B cell (primary cell): ENCODE data around the gene SH3RF3. TPM values are rescaled to one million over a fixed set of nuclear protein-coding genes. Genes with fewer than 3 reads are reported as not detected.

Experiments
- ATAC-seq: fragments of 200-7000 bp; cut with Tn5 transposase; one replicate; pipeline ENCODE4 v1.10.0; 2021; ENCODE audit warnings: low read depth, mild to moderate bottlenecking, moderate number of reproducible peaks, moderate library complexity
- CTCF ChIA-PET: fragments of 350-600 bp; sonication (Branson Sonifier 250); formaldehyde crosslinking; loops from one replicate; lab custom pipeline; 2021; ENCODE audit warnings: antibody characterized with exemption, inconsistent platforms; lab: Charles Lee
- POLR2A ChIA-PET: fragments of 350-600 bp; sonication (Branson Sonifier 250); formaldehyde crosslinking; loops from one replicate; lab custom pipeline; 2021; ENCODE audit warnings: antibody characterized with exemption; lab: Charles Lee
- DNase-seq: peaks from one replicate; pipeline ENCODE4 v3.0.0; 2013
- H2AFZ ChIP-seq: 2 replicates; pipeline ENCODE4 v1.6.1; 2012; ENCODE audit warnings: mild to moderate bottlenecking, low read depth, low read length; ENCODE audit not compliant: insufficient read depth, poor library complexity, severe bottlenecking
- H3K27ac ChIP-seq, 2 donors: 1 replicate in 1 of 2; 2 replicates in 1 of 2; pipeline ENCODE4 v1.5.1; 2012 to 2013; ENCODE audit warnings: low read length in 2 of 2, mild to moderate bottlenecking in 2 of 2, moderate library complexity in 1 of 2
- H3K27me3 ChIP-seq, 4 experiments: fragments of 200-600 bp in 1 of 4; sonication (generic) in 1 of 4; replicated peaks in 1 of 4; 1 replicate in 2 of 4; 2 replicates in 2 of 4; pipeline versions ENCODE4 v1.6.1 to v1.7.0; 2013 to 2016; ENCODE audit warnings: low read length in 3 of 4, mild to moderate bottlenecking in 2 of 4, mixed read lengths in 1 of 4, moderate library complexity in 1 of 4; ENCODE audit not compliant: insufficient read depth in 4 of 4, control insufficient read depth in 3 of 4; ENCODE audit errors: control extremely low read depth in 1 of 4
- H3K36me3 ChIP-seq, 2 experiments: replicated peaks in 1 of 2; 1 replicate in 1 of 2; 2 replicates in 1 of 2; pipeline versions ENCODE4 v1.6.1 to v1.7.1; 2013; ENCODE audit warnings: low read length in 1 of 2; ENCODE audit not compliant: insufficient read depth in 2 of 2, control insufficient read depth in 1 of 2; ENCODE audit errors: control extremely low read depth in 1 of 2, extremely low read depth in 1 of 2
- H3K4me1 ChIP-seq, 2 donors: fragments of 200-600 bp in 1 of 2; sonication (generic) in 1 of 2; 1 replicate in 1 of 2; 2 replicates in 1 of 2; pipeline versions ENCODE4 v1.5.1 to v1.6.1; 2013 to 2017; ENCODE audit warnings: low read length in 2 of 2; ENCODE audit not compliant: control insufficient read depth in 2 of 2, insufficient read depth in 2 of 2
- H3K4me2 ChIP-seq: replicated peaks from 2 replicates; pipeline ENCODE3; 2012; ENCODE audit warnings: mild to moderate bottlenecking, low read depth, low read length; ENCODE audit not compliant: poor library complexity, severe bottlenecking
- H3K4me3 ChIP-seq, 5 experiments: fragments of 200-600 bp in 1 of 5; sonication (generic) in 1 of 5; 1 replicate in 3 of 5; 2 replicates in 2 of 5; pipeline versions ENCODE4 v1.5.1 to v1.7.0; 2011 to 2016; ENCODE audit warnings: low read length in 4 of 5, mild to moderate bottlenecking in 4 of 5, low read depth in 2 of 5, control low read depth in 1 of 5, moderate library complexity in 1 of 5; ENCODE audit not compliant: insufficient read depth in 1 of 5; ENCODE audit errors: control extremely low read depth in 1 of 5, extremely low read depth in 1 of 5
- H3K79me2 ChIP-seq: fragments of 200-600 bp; sonication (generic); one replicate; pipeline ENCODE4 v1.6.0; 2016; ENCODE audit warnings: low read length; ENCODE audit not compliant: control insufficient read depth, insufficient read depth
- H3K9ac ChIP-seq: fragments of 200-600 bp; sonication (generic); 2 replicates; pipeline ENCODE4 v1.6.1; 2017; ENCODE audit warnings: mild to moderate bottlenecking, low read length, moderate library complexity
- H3K9me3 ChIP-seq, 3 donors: one replicate each; pipeline versions ENCODE4 v1.6.1 to v1.7.1; 2013; ENCODE audit warnings: low read length in 2 of 3; ENCODE audit not compliant: control insufficient read depth in 2 of 3, insufficient read depth in 1 of 3; ENCODE audit errors: control extremely low read depth in 1 of 3
- H4K20me1 ChIP-seq: 2 replicates; pipeline ENCODE4 v1.6.0; 2012; ENCODE audit warnings: mild to moderate bottlenecking, low read length; ENCODE audit not compliant: insufficient read depth, control insufficient read depth, poor library complexity, severe bottlenecking
- H3K27ac Mint-ChIP-seq: one replicate; pipeline ENCODE4 v1.8.0; 2021; ENCODE audit warnings: mixed read lengths
- H3K27me3 Mint-ChIP-seq: one replicate; pipeline ENCODE4 v1.8.0; 2021; ENCODE audit warnings: mixed read lengths
- H3K4me1 Mint-ChIP-seq: one replicate; pipeline ENCODE4 v1.8.0; 2021; ENCODE audit warnings: mixed read lengths
- H3K4me3 Mint-ChIP-seq: one replicate; pipeline ENCODE4 v1.8.0; 2021; ENCODE audit warnings: mixed read lengths
- H3K9me3 Mint-ChIP-seq: one replicate; pipeline ENCODE4 v1.8.0; 2022; ENCODE audit warnings: mixed read lengths; ENCODE audit not compliant: insufficient read depth
- EZH2 ChIP-seq: IDR thresholded peaks from 2 replicates; pipeline ENCODE4 v1.6.1; 2012; ENCODE audit warnings: borderline replicate concordance, low read depth, mild to moderate bottlenecking, moderate library complexity, low read length; ENCODE audit not compliant: insufficient read depth, poor library complexity, severe bottlenecking
- WGBS: methylation state at CpG from one replicate; pipeline ENCODE4 v1.1.5; 2013; ENCODE audit warnings: missing lambda C conversion rate; ENCODE audit not compliant: insufficient coverage; 5-methylcytosine and 5-hydroxymethylcytosine counted together
- intact Hi-C: fragments of 100-400 bp; cut with micrococcal nuclease; formaldehyde crosslinking; loops from one replicate; pipeline ENCODE4 v1.10.0; 2022
- polyA plus RNA-seq: library from polyadenylated mRNA; depleted of rRNA; stranded (reverse); fragments of >200 nt; gene quantifications from 2 replicates; pipeline ENCODE4 v1.2.3, GENCODE V29; 2012
- total RNA-seq, 2 donors: library from RNA; stranded (reverse); fragments of 120-200 nt in 1 of 2; gene quantifications; 1 replicate in 1 of 2; 2 replicates in 1 of 2; pipeline versions ENCODE4 v1.2.3 to v1.2.4, GENCODE V29; 2013 to 2022
- TF ChIP-seq, protein P1 (sequence below): fragments of 200-600 bp; IDR thresholded peaks from one replicate; pipeline ENCODE4 v1.8.0; 2022; ENCODE audit warnings: antibody characterized with exemption, mild to moderate bottlenecking

Gene SH3RF3
- total and polyA plus RNA-seq, 2 donors (not counting 1 experiment from before 2014, with no cell fraction given) = 0.07 to 1.2 TPM

DNA sequence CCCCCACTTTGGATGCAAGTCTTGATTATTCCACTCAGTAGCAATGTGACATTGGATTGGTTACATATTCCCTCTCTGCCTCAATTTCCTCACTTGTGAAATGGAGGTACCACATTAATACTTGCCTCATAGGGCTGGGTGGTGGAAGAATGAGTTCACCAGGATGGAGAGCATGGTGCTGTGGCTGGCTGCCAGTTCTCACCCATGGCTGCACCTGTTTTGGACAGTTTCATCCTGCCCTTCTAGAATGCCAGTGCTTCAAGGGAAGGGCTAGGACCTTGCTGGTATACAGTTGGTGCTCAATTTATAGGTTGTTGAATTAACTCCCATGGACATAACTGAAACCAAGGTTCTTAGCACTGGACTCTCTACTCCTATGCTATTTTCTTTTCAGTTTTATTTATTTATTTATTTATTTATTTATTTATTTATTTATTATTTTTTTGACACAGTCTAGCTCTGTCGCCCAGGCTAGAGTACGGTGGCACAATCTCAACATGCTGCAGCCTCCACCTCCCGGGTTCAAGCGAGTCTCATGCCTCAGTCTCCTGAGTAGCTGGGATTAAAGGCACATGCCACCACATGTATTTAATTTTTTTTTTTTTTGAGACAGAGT, 5.3 kb upstream of the SH3RF3 start:
- intact Hi-C loops = no loop called here

DNA sequence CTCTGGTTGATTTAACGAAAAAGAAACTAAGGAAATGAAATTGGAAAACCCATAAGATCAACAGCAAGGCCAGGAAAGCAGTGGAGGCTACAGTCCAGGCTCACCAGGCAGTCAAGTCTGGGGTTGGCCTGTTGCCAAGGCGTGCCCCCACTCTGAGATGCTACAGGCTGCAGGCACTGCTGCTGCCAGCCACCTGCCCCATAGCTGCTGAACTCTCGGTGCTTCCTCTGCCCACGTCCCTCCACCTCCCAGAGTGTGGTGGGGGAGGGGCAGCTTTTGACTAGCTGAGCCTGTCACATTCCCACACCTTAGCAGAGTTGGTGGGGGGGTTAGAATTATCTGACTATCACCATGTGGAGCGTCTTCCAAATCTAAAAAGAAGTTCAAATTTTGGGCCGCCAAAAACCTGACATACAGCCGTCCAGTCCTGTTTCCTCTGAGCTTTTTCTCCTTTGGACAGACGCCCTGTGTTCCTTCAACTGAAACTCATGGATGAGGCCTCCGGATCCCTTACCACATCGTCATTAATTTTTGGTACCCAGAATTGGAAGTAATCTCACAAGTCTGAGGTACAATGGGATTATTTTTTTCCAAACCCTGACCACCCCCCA, 3.9 kb upstream of the SH3RF3 start:
- H4K20me1 ChIP-seq = no peaks in the 10 kb centered on the region
- no peaks in the 10 kb centered on the region for H3K36me3 ChIP-seq
- Mint-ChIP-seq H3K27me3 (peaks cover 40% of the 10 kb centered on the region), H3K27ac (no peak overlapping the region), H3K4me1 (peaks cover 5% of the 10 kb centered on the region), H3K9me3 (no peaks in the 10 kb centered on the region), H3K4me3 (no peak overlapping the region)
- no peak overlapping the region for H3K27ac ChIP-seq
- ChIA-PET CTCF (interaction anchor here (9.0 kb wide), 1 partner anchor 384 kb away, joined by 106 read pairs; no protein-coding TSS in a partner anchor), POLR2A (no interaction called here)
- H3K4me1 ChIP-seq = peaks cover 2 to 10% of the 10 kb centered on the region in 2 donors
- 87% methylated on average over 6 of the region's 10 CpGs for WGBS
- no peak for ATAC-seq
- no peaks in the 10 kb centered on the region for H3K9me3 ChIP-seq
- TF ChIP-seq, protein P1, sequence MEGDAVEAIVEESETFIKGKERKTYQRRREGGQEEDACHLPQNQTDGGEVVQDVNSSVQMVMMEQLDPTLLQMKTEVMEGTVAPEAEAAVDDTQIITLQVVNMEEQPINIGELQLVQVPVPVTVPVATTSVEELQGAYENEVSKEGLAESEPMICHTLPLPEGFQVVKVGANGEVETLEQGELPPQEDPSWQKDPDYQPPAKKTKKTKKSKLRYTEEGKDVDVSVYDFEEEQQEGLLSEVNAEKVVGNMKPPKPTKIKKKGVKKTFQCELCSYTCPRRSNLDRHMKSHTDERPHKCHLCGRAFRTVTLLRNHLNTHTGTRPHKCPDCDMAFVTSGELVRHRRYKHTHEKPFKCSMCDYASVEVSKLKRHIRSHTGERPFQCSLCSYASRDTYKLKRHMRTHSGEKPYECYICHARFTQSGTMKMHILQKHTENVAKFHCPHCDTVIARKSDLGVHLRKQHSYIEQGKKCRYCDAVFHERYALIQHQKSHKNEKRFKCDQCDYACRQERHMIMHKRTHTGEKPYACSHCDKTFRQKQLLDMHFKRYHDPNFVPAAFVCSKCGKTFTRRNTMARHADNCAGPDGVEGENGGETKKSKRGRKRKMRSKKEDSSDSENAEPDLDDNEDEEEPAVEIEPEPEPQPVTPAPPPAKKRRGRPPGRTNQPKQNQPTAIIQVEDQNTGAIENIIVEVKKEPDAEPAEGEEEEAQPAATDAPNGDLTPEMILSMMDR = no peak
- no peak for TF ChIP-seq EZH2
- intact Hi-C loops = no loop called here
- no peak overlapping the region for H3K9ac ChIP-seq
- no peak for DNase-seq
- H2AFZ ChIP-seq = no peak overlapping the region
- no peak overlapping the region for H3K4me3 ChIP-seq
- H3K4me2 ChIP-seq = no peak overlapping the region
- H3K79me2 ChIP-seq = no peaks in the 10 kb centered on the region
- H3K27me3 ChIP-seq = peaks cover 0 to 10% (median 2%) of the 10 kb centered on the region in 4 experiments

More for the DNA sequence above, 5.3 kb upstream of the SH3RF3 start:
- DNase-seq (no peak), ATAC-seq (no peak)
- H3K27ac ChIP-seq = no peak overlapping the region
- H3K79me2 ChIP-seq = no peaks in the 10 kb centered on the region
- WGBS = 100% methylated on average over 3 of the region's 4 CpGs
- CTCF ChIA-PET = interaction anchor here (1.1 kb wide), 1 partner anchor 387 kb away, joined by 5 read pairs; no protein-coding TSS in a partner anchor
- Mint-ChIP-seq H3K9me3 (no peaks in the 10 kb centered on the region), H3K4me3 (no peak overlapping the region), H3K27me3 (peaks cover 43% of the 10 kb centered on the region), H3K27ac (no peak overlapping the region), H3K4me1 (peaks cover 3% of the 10 kb centered on the region)
- H3K9ac ChIP-seq = no peak overlapping the region
- H3K4me1 ChIP-seq = peaks cover 0 to 8% of the 10 kb centered on the region in 2 donors
- no peaks in the 10 kb centered on the region for H3K9me3 ChIP-seq
- peaks cover 0 to 8% (median 2%) of the 10 kb centered on the region in 4 experiments for H3K27me3 ChIP-seq
- POLR2A ChIA-PET = no interaction called here
- H2AFZ ChIP-seq = no peak overlapping the region
- H3K4me3 ChIP-seq = no peak overlapping the region
- H4K20me1 ChIP-seq = no peaks in the 10 kb centered on the region
- TF ChIP-seq, protein P1 = no peak
- no peak for TF ChIP-seq EZH2
- H3K36me3 ChIP-seq = no peaks in the 10 kb centered on the region
- H3K4me2 ChIP-seq = no peak overlapping the region
